NCI-H2227 (cell line): Measurements from ENCODE around the gene ARMC9.
"Not testable (repeated sequence)": the region's sequence is repeated elsewhere in the genome, so short reads cannot be mapped to it uniquely, and the experiment has no call there.

Experiments
- DNase-seq: peaks from one replicate; lab custom pipeline; 2025; ENCODE audit not compliant: unreplicated experiment; lab: John Stamatoyannopoulos, UW

The ARMC9 gene

DNA sequence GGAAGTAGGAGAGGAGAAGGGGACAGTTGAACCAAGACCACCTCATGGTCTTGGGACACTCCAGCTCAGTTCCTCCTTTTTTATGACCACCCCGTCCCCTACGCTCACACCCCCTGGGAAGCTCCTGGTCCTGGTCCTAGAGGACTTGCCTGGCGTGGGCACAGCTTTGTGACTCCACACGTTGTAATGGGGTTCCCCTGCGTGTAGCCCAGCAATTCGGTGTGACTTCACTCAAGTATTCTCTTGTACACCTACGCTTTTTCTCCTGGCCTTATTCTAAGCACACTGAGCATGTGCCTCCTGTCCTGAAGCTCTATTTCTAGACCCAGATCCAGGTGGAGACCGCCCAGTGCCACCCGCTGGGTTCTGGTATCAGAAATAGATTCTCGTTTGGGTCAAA lies 161.0 kb downstream of the ARMC9 start:
- no peak for DNase-seq

DNA sequence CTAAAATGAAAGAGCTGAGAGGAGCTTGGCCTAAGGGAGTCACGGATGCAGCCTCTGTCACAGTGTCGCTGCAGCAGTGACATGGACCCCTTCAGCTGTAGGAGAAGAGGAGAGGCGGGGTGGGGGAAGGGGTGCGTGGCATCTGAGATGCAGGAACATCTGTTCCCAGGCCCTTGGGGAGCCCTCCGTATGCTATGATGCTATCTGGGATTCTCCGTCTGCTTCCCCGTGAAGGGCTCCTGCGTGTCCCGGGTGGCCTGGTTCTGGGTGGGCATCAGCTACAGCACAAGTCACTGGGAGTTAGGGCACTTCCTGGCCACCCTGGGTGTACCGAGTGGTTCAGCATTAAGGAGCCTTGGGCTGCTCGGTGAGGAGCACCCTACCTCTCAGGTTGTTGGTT lies 161.5 kb downstream of the ARMC9 start:
- DNase-seq, result no peak

- no peak for DNase-seq
Measured at GRCh38 chr2:231360401-231360800, 162.0 kb downstream of the ARMC9 start.

DNA sequence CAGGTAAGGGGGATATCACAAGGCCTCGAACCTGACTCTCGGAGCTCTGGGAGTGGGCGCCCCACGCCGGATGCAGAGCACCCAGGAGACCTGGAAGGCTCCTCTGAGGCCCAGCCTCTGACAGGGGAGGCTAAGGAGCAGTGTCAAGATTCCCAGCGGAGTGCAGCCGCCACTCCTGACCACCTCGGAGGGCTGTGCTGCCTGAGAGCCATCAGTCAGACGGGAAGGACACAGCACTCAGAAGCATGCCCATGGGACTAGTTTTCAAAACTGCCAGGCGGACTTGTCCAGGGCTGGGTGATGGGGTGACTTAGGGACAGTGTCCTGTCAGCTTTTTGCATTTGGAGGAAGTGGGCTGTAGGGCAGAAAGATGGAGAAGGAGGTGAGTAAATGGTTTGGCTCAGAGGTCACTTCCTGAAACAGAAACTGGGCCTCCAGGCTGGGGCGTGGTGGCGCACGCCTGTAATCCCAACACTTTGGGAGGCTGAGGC lies 162.5 kb downstream of the ARMC9 start:
- DNase-seq, result no peak

DNA sequence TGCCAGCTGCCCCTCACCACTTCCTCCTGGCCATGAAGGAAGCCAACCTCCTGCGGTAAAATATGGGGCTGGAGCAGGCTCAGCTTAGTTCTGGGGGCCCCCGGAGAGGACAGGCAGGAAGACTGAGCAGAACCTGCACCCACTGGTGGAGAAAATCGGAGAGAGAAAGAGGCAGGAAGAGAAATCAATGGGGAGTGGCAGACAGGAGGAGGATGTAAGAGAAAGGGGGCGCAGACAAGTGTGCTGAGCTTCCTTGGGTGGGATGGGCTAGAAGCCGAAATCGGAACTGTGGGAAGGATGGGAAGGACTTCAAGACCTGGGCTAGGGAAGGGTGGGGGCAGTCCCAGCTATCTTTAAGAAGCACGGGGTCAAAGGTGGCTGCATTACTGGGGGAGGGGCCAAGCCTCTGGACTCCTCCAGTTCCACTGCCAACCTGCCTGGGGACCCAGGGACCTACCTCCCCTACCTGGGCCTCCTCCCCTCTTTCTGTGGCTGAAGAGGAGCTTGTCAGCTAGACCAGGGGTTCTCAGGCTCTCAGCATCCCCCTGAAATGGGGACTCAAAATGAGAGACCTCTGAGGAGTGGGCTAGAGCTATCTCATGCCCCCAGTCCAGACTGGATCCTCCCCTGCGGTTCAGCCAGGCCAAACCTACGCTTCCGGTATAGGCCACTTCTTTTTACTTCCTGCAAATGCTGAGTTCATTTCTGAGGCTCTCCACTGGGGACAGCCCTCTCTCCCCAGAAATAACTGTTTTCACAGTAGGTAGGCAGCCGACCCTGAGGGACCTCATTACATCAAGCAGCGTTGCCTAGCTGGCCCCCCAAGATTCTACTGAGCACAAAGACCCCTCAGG lies 163.5 kb downstream of the ARMC9 start:
- no peak for DNase-seq

GRCh38 chr2:231362555-231363184 lies 164.2 kb downstream of the ARMC9 start:
- DNase-seq, result no peak

DNA sequence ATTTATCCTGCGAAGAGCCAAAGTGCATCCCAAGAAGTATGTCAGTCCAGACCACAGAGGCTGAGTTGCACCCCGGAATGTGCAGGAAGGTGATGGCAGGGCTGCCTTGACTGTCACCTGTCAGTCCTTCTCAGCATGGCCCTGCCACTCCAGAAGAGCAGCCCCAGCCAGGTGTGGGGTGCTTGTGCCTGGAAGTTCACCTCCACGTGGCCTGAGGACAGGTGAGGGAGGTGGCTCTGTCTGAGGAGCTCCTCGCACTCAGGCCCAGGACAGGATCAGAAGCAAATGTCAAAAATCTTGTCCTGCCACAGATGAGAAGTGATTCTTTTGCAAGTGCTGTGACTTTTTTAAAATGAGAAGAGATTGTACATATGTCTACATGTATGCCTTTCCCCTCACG lies 165.6 kb downstream of the ARMC9 start:
- DNase-seq, result no peak

DNA sequence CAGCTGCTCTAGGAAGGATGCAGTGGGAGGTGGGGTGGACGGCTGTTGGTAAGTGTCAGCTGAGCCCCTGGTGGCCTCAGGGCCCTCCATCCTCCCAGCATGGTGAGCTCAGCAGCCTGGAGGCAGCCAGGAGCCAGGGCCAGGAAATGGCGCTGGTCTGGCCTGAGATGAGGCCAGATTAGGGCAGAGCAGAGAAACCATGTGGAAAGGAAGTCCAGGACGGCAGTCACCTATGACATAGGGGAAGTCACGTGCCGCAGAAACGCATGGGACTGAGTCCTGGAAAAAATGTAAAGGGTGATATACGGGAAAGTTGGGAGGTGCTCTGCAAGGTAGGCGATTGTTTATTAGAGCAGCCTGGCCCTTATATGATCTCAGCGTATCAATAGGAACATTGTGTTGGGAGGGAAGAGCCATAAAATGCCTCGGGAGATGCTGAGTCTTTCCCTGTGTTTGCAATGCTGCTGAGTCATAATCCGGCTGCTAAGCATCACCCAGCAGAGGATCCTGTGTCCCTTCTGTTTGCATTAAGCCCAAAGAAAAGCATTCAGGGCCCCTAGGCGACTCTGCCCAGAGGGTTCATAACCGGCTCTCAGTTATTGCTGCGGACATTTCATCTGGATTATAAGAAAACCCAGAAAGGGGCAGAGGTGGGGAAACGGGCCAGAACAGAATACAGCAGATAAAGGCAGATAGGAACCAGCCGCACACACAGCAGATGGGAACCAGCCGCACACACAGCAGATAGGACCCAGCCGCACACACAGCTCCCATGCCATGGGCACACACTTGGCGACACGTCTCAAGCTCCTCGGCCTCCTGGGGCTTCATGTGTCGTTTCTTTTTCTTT lies 166.8 kb downstream of the ARMC9 start:
- no peak for DNase-seq

DNA sequence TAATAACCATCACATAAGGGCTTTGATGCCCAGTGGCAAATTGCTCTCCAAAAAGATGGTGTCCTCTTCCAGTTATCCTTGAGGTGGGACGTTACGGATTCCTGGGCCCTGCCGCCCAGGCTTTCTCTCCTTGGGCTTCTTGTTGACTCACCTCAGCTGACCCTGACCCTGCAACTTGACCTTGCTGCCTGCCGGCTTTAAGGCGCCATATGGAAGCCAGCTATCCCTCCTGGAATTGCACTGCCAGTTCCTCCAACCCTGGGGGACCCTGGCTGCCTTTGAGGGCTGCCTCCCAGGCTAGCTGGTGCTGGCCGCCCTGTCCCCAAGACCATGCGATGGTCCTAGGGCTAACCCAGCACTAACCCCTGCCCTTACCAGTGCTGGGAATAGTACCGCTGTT lies 168.7 kb downstream of the ARMC9 start:
- no peak for DNase-seq

- DNase-seq, result no peak
Measured at GRCh38 chr2:231369580-231370428, 171.4 kb downstream of the ARMC9 start.

DNA sequence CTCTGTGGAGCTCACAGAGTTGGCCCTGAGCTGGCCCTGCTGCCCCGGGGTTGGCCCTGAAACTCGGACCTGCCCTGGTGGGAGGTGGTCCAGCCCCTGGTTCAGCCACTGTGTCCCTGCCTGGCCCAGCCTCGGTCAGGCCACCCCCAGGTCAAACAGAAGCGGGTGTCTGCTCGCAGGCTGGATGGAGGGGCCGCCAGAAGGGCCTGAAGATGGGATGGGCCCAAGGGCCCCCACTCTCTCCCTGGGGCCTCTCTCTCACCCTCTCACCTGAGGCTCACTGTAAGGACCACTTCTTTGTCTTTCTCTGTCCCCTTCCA lies 172.0 kb downstream of the ARMC9 start:
- no peak for DNase-seq

- DNase-seq, result no peak
Measured at GRCh38 chr2:231370749-231371429, 172.5 kb downstream of the ARMC9 start.

GRCh38 chr2:231371430-231372054 lies 173.1 kb downstream of the ARMC9 start:
- DNase-seq, result no peak

DNA sequence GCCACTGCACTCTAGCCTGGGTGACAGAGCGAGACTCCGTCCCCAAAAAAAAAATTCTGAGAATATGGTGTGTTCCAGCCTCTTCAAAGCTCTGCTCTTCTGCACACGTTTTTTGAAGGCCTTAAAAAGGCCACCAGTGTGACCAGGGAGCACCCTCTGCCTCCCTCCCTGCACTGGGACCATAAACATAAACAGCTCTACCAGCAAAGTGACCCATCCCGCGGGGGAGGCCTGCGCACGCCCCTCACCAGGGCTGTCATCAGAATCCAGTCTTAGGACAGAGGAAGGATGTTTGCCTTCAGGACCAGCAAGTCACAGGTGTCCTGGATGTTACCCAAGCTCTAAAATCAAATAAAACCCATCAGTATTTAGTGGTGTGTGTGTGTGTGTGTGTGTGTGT lies 173.9 kb downstream of the ARMC9 start:
- no peak for DNase-seq

DNA sequence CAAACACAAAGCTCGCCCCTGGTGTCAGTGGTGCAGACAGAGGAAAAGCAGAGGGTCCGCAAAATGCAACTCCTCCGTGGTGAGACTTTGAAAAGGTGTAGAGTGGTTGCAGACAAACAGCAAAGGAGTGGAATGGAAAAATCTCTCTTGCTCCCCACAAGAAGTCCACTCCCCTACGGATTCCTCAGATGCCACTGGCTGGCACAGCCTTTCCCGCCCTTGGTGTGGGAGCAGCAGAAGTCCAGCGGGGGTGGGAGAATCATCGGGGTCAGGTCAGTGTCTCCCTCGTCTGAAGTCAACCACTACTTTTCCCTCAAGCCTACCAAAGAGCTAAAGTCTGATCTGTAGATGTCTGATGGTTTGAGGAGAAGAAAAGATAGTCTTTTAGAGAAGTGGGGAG lies 174.8 kb downstream of the ARMC9 start:
- DNase-seq, result no peak

DNA sequence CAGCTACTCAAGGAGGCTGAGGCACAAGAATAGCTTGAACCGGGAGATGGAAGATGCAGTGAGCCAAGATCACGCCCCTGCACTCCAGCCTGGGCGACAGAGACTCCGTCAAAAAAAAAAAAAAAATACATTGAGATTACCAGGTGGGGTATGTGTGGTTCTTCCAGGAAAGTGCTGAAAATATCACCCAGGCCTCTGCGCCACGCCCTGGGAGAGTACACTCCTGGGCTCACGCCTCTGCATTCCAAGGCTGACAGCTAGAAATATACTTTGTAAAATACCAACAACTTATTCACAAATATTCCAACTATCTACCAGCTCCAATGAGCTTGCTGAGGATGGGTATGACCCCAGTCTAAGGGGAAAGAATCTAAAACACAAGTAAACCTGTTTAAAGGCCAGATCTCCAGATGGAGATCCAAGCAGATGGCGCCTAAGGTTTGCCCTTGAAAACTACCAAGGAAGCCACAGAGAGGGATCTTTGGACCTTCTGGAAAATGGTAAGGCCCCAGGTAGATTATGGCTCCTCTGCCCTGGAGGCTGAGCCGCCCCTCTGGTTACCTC lies 175.4 kb downstream of the ARMC9 start:
- DNase-seq, result no peak

- DNase-seq, result no peak
Measured at GRCh38 chr2:231374771-231375170, 176.3 kb downstream of the ARMC9 start.

- not testable (repeated sequence) for DNase-seq
Measured at GRCh38 chr2:231375994-231376615, 177.7 kb downstream of the ARMC9 start.

DNA sequence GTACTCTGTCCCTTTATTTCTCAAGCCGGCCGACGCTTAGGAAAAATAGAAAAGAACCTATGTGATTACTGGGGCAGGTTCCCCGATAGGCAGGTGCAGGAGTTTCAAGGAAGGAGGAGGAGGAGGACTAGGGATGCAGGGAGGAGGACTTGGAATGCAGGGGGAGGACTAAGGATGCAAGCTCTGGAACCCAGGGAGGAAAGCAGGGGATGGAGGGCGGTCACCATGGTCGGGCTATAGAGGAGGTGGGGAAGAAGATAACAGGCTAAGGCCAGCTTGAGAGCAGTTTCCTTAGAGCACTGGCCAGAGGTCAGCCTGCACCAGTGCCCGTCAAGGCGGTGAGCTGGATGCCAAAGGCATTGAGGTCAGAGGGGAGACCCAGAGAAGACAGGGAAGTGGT lies 178.4 kb downstream of the ARMC9 start:
- no peak for DNase-seq
